AG09319 (cell line): Measurements from ENCODE around the gene SKI.

Experiments
- DNase-seq: peaks from one replicate; pipeline ENCODE4 v3.0.0-alpha.2; 2010; ENCODE audit warnings: low read depth; ENCODE audit errors: extremely low read depth
- CTCF ChIP-seq: IDR thresholded peaks from 2 replicates; pipeline ENCODE4 v1.5.1; 2011; ENCODE audit warnings: low read depth, mild to moderate bottlenecking, inconsistent platforms, low read length, moderate library complexity

The SKI gene

DNA sequence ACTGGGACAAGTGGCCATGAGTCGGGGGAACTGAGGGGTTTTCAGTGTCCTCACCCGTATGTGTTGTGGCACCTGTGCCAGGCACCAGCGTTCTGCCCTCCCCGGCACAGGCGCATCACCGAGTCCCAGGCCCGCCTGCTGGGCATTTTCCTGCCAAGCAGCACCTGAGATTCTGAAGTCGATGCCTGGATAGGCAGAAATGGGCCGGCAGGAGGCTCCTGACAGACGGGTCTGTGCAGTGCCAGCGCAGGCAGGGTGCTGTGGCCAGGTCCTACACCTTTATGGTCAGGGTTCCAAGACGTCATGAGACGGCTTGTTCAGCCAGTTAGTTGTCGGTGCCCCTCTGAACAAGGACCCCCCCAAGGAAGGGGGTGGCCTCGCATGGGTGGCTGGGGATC is 44.2 kb upstream of the SKI start:
- no peak for TF ChIP-seq CTCF
- no peak for DNase-seq

DNA sequence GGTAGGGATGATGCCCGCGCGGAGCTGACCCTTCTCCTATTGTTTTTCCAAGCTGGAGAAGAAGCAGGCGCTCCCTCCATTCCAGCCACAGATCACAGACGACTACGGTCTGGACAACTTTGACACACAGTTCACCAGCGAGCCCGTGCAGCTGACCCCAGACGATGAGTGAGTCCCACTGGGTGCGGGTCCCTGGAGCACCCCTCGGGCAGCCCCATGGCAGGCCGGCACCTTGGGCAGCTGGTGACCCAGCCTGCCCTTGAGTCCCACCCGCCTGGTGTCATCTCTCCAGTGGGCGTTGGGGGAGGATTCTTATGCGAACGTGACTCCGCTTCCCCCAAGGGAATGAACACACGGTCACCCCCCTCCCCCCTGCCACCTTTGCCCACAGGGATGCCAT is 43.6 kb upstream of the SKI start:
- no peak for DNase-seq
- TF ChIP-seq CTCF: no peak

DNA sequence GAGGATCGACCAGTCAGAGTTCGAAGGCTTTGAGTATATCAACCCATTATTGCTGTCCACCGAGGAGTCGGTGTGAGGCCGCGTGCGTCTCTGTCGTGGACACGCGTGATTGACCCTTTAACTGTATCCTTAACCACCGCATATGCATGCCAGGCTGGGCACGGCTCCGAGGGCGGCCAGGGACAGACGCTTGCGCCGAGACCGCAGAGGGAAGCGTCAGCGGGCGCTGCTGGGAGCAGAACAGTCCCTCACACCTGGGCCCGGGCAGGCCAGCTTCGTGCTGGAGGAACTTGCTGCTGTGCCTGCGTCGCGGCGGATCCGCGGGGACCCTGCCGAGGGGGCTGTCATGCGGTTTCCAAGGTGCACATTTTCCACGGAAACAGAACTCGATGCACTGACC is 43.2 kb upstream of the SKI start:
- TF ChIP-seq CTCF: no peak
- DNase-seq: no peak

GRCh38 chr1:2185880-2186855 is 42.0 kb upstream of the SKI start:
- no peak for DNase-seq
- TF ChIP-seq CTCF: no peak

GRCh38 chr1:2186901-2187300 is 41.2 kb upstream of the SKI start:
- TF ChIP-seq CTCF: no peak
- no peak for DNase-seq

- no peak for DNase-seq
- TF ChIP-seq CTCF: no peak
Measured at GRCh38 chr1:2187619-2188018, 40.5 kb upstream of the SKI start.

GRCh38 chr1:2188336-2188735 is 39.8 kb upstream of the SKI start:
- TF ChIP-seq CTCF: no peak
- no peak for DNase-seq
